Common myeloid progenitor, CD34-positive (primary cell): ENCODE data around the gene RFPL4A.
"Not testable (repeated sequence)": the region's sequence is repeated elsewhere in the genome, so short reads cannot be mapped to it uniquely, and the experiment has no call there.

Experiments used
- CTCF ChIA-PET: fragments of 350-600 bp; sonication (Branson Sonifier 250); formaldehyde crosslinking; loops from one replicate; lab custom pipeline; 2021; ENCODE audit warnings: antibody characterized with exemption; lab: Charles Lee
- POLR2A ChIA-PET: fragments of 350-600 bp; sonication (Branson Sonifier 250); formaldehyde crosslinking; loops from one replicate; lab custom pipeline; 2021; ENCODE audit warnings: antibody characterized with exemption; lab: Charles Lee
- DNase-seq, 3 donors: peaks; one replicate each; pipeline versions ENCODE4 v3.0.0 to v3.0.0-alpha.2; 2013
- H3K27ac ChIP-seq, 2 experiments: 1 replicate in 1 of 2; 2 replicates in 1 of 2; pipeline ENCODE4 v1.7.0; 2013; ENCODE audit warnings: inconsistent platforms in 2 of 2, low read length in 2 of 2, mild to moderate bottlenecking in 2 of 2, low read depth in 1 of 2, moderate library complexity in 1 of 2; ENCODE audit not compliant: severe bottlenecking in 2 of 2, insufficient read depth in 1 of 2, poor library complexity in 1 of 2
- H3K27me3 ChIP-seq, 5 experiments: replicated peaks in 2 of 5; 1 replicate in 3 of 5; 2 replicates in 2 of 5; pipeline versions ENCODE4 v1.6.1 to v1.7.0; 2013; ENCODE audit warnings: low read length in 4 of 5, mild to moderate bottlenecking in 2 of 5, moderate library complexity in 2 of 5, inconsistent platforms in 1 of 5; ENCODE audit not compliant: insufficient read depth in 5 of 5, control insufficient read depth in 4 of 5
- H3K36me3 ChIP-seq, 4 experiments: 1 replicate in 2 of 4; 2 replicates in 2 of 4; pipeline versions ENCODE4 v1.6.1 to v1.7.0; 2013; ENCODE audit warnings: low read length in 3 of 4, control low read depth in 1 of 4, mild to moderate bottlenecking in 1 of 4; ENCODE audit not compliant: control insufficient read depth in 4 of 4, insufficient read depth in 4 of 4
- H3K4me1 ChIP-seq, 4 experiments: 1 replicate in 3 of 4; 2 replicates in 1 of 4; pipeline versions ENCODE4 v1.6.1 to v1.7.1; 2013; ENCODE audit warnings: low read length in 3 of 4, mild to moderate bottlenecking in 3 of 4, control low read depth in 1 of 4, inconsistent platforms in 1 of 4, moderate library complexity in 1 of 4; ENCODE audit not compliant: control insufficient read depth in 4 of 4, insufficient read depth in 4 of 4; ENCODE audit errors: control extremely low read depth in 1 of 4
- H3K4me3 ChIP-seq, 7 experiments: 1 replicate in 4 of 7; 2 replicates in 3 of 7; pipeline versions ENCODE4 v1.5.1 to v1.7.0; 2013; ENCODE audit warnings: mild to moderate bottlenecking in 7 of 7, low read length in 6 of 7, moderate library complexity in 6 of 7, inconsistent platforms in 2 of 7, low read depth in 2 of 7, control low read depth in 1 of 7; ENCODE audit not compliant: insufficient read depth in 4 of 7, control insufficient read depth in 1 of 7; ENCODE audit errors: extremely low read depth in 1 of 7
- H3K9me3 ChIP-seq, 5 experiments: 1 replicate in 4 of 5; 2 replicates in 1 of 5; pipeline versions ENCODE4 v1.6.1 to v1.7.1; 2013; ENCODE audit warnings: low read length in 4 of 5, mild to moderate bottlenecking in 2 of 5, inconsistent platforms in 1 of 5, low read depth in 1 of 5, moderate library complexity in 1 of 5; ENCODE audit not compliant: control insufficient read depth in 4 of 5, insufficient read depth in 2 of 5; ENCODE audit errors: control extremely low read depth in 1 of 5
- WGBS: methylation state at CpG from one replicate; pipeline ENCODE4 v1.1.5; 2013; ENCODE audit not compliant: insufficient coverage; 5-methylcytosine and 5-hydroxymethylcytosine counted together

Gene RFPL4A

DNA sequence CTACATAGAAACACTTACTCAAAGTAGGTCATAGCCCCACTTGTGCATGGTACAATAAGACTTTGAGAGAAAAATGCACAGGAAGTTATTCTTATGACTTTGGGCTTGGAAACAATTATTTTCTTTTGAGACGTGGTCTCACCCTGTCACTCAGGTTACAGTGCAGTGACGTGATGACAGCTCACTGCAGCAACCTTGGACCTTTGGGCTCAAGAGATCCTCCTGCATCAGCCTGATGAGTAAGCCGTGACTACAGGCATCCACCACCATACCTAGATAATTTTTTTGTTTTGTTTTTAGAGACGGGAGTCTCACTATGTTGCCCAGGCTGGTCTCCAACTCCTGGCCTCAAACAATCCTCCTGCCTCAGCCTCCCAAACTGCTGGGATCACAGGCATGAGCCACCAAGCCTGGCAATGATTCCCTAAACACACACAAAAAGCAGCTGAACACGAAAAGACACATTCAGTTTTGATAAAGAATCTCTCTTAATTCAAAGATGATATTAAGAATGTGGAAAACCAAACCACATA is 38.6 kb upstream of the RFPL4A start:
- peaks cover 0 to 21% (median 2%) of the 10 kb centered on the region in 5 experiments for H3K27me3 ChIP-seq
- no peak for DNase-seq
- no peak overlapping the region for H3K27ac ChIP-seq
- CTCF ChIA-PET: no interaction called here
- peaks cover 0 to 30% (median 2%) of the 10 kb centered on the region in 5 experiments for H3K9me3 ChIP-seq
- 60% methylated on average over 3 of the region's 5 CpGs for WGBS
- no peaks in the 10 kb centered on the region for H3K4me1 ChIP-seq
- H3K4me3 ChIP-seq: no peak overlapping the region
- no peaks in the 10 kb centered on the region for H3K36me3 ChIP-seq
- POLR2A ChIA-PET: no interaction called here

DNA sequence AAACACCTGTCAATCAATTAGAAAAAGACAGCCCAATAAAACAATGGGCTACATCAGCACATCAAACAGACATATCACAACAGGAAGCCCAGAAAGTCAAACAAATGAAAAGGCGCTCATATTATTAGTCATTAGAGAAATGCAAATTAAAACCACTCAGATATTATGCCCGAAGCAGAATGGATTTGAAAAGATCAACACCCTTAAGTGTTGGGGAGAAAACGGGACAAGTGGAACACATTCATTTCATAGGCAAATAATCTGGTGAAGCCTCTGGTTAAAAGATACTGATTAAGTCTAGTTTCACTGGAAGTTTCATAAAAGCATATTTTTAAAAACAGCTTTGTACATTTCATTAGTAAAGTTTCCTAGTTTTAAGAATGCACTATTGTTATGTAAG is 38.1 kb upstream of the RFPL4A start:
- Histone ChIP-seq H3K36me3 (no peaks in the 10 kb centered on the region), H3K27me3 (peaks cover 0 to 21% (median 2%) of the 10 kb centered on the region in 5 experiments), H3K4me3 (no peak overlapping the region), H3K9me3 (peaks cover 0 to 30% (median 2%) of the 10 kb centered on the region in 5 experiments), H3K4me1 (no peaks in the 10 kb centered on the region), H3K27ac (no peak overlapping the region)
- no CpG with 5 or more reads among the region's 3 CpGs for WGBS
- ChIA-PET POLR2A (no interaction called here), CTCF (no interaction called here)
- DNase-seq: no peak

DNA sequence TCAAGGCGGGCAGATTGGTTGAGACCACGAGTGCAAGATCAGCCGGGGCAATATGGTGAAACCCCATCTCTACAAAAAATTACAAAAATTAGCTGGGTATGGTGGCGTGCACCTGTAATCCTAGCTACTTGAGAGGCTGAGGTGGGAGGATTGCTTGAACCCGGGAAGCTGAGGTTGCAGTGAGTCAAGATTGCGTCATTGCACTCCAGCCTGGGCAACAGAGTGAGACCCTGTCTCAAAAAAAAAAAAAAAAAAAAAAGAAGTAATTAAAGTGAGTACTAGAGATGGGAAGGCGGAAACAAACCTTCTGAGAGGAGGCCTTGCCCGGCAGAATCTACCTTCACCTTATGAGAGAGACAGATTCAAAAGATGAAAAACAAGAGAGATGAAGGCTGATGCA is 35.4 kb upstream of the RFPL4A start:
- Histone ChIP-seq H3K4me3 (no peak overlapping the region), H3K9me3 (peaks cover 0 to 25% (median 2%) of the 10 kb centered on the region in 5 experiments), H3K27me3 (peaks cover 0 to 8% (median 0%) of the 10 kb centered on the region in 5 experiments), H3K36me3 (no peaks in the 10 kb centered on the region), H3K4me1 (no peaks in the 10 kb centered on the region), H3K27ac (no peak overlapping the region)
- POLR2A ChIA-PET: no interaction called here
- CTCF ChIA-PET: no interaction called here
- DNase-seq: no peak
- WGBS: 100% methylated on average over 3 of the region's 8 CpGs

- H3K36me3 ChIP-seq, H3K27me3 ChIP-seq, H3K9me3 ChIP-seq, DNase-seq, H3K27ac ChIP-seq, H3K4me1 ChIP-seq, H3K4me3 ChIP-seq, POLR2A ChIA-PET: not testable (repeated sequence)
- CTCF ChIA-PET: interaction anchor here (1.1 kb wide), 1 partner anchor 22 kb away, joined by 3 read pairs; no protein-coding TSS in a partner anchor
- 100% methylated on average over 1 of the region's 2 CpGs for WGBS
Measured at GRCh38 chr19:55730378-55730777, 28.5 kb upstream of the RFPL4A start.

DNA sequence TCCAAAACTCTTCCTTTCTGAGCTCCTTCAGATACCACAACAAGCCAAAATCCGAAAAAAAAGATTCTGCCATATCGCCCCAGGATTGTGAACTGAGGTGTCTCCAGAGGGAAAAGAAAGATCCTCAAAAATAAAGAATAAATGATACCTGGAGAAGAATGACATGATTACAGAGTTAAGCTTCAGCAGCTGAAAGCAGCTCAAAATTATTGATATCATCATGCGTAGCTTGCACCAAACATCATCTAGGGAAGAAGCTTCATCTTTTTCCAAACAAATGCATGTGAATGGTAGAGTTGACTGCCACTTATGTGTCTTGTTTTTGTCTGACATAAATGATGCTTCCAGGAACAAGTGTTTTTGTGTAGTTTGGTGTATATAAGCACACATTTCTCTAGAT is 20.6 kb upstream of the RFPL4A start, which contains the start of gene NLRP9:
TSS of gene NLRP9 (minus strand) at position 101 of the 400 bp plus-strand sequence. CDS start at position 73, 28 bp downstream.
- DNase-seq: no peak
- no peaks in the 10 kb centered on the region for H3K36me3 ChIP-seq
- 100% methylated on average over 1 of the region's 3 CpGs for WGBS
- ChIA-PET POLR2A (no interaction called here), CTCF (no interaction called here)
- H3K9me3 ChIP-seq: peaks cover 0 to 3% (median 0%) of the 10 kb centered on the region in 5 experiments
- H3K4me1 ChIP-seq: peaks cover 0 to 3% (median under 1%) of the 10 kb centered on the region in 4 experiments
- H3K27ac ChIP-seq: no peak within 1 kb of the TSS
- peaks cover 0 to 4% (median 0%) of the 10 kb centered on the region in 5 experiments for H3K27me3 ChIP-seq
- H3K4me3 ChIP-seq: no peak within 1 kb of the TSS

- CTCF ChIA-PET: no interaction called here
- no peaks in the 10 kb centered on the region for H3K36me3 ChIP-seq
Measured at GRCh38 chr19:55750715-55751114, 8.2 kb upstream of the RFPL4A start.

GRCh38 chr19:55753401-55753800 is 5.5 kb upstream of the RFPL4A start:
- Histone ChIP-seq H3K4me3 (no peak overlapping the region), H3K27me3 (no peaks in the 10 kb centered on the region), H3K27ac (no peak overlapping the region), H3K9me3 (peaks cover 0 to 5% (median 0%) of the 10 kb centered on the region in 5 experiments), H3K36me3 (no peaks in the 10 kb centered on the region), H3K4me1 (no peaks in the 10 kb centered on the region)
- POLR2A ChIA-PET: no interaction called here
- WGBS: 100% methylated on average over 1 of the region's 3 CpGs
- no peak for DNase-seq
- CTCF ChIA-PET: no interaction called here

More at GRCh38 chr19:55750715-55751114, 8.2 kb upstream of the RFPL4A start:
- no peak overlapping the region for H3K27ac ChIP-seq
- H3K4me1 ChIP-seq: no peaks in the 10 kb centered on the region
- H3K27me3 ChIP-seq: no peaks in the 10 kb centered on the region
- no peak overlapping the region for H3K4me3 ChIP-seq
- POLR2A ChIA-PET: no interaction called here
- WGBS: no CpG with 5 or more reads among the region's 6 CpGs
- peaks cover 0 to 2% (median 0%) of the 10 kb centered on the region in 5 experiments for H3K9me3 ChIP-seq
- no peak for DNase-seq
